Endodermal cell (in vitro differentiated cells): ENCODE measurements around the gene CHCT1. TPM values are rescaled to one million over a fixed set of nuclear protein-coding genes. Genes with fewer than 3 reads are reported as not detected.

Experiments
- DNase-seq: peaks from one replicate; pipeline ENCODE4 v3.0.0-alpha.2; 2017
- H3K27ac ChIP-seq: 2 replicates; pipeline ENCODE4 v1.5.1; 2013; ENCODE audit warnings: mild to moderate bottlenecking, low read depth, low read length, moderate library complexity
- H3K27me3 ChIP-seq: 2 replicates; pipeline ENCODE4 v1.6.1; 2013; ENCODE audit warnings: mild to moderate bottlenecking, low read length, moderate library complexity; ENCODE audit not compliant: insufficient read depth, control insufficient read depth, poor library complexity, severe bottlenecking
- H3K36me3 ChIP-seq: 2 replicates; pipeline ENCODE4 v1.7.0; 2013; ENCODE audit warnings: mild to moderate bottlenecking, low read length, moderate library complexity; ENCODE audit not compliant: control insufficient read depth, insufficient read depth
- H3K4me1 ChIP-seq: one replicate; pipeline ENCODE4 v1.7.0; 2013; ENCODE audit warnings: low read length; ENCODE audit not compliant: control insufficient read depth, insufficient read depth
- H3K4me3 ChIP-seq: 2 replicates; pipeline ENCODE4 v1.5.1; 2013; ENCODE audit warnings: mild to moderate bottlenecking, low read length, moderate library complexity
- H3K9ac ChIP-seq: 2 replicates; pipeline ENCODE4 v1.6.1; 2013; ENCODE audit warnings: mild to moderate bottlenecking, low read length, moderate library complexity; ENCODE audit not compliant: poor library complexity, severe bottlenecking; ENCODE audit errors: extremely low read depth
- H3K9me3 ChIP-seq: 2 replicates; pipeline ENCODE4 v1.6.1; 2013; ENCODE audit warnings: mild to moderate bottlenecking, low read length, moderate library complexity; ENCODE audit not compliant: control insufficient read depth
- H3K27ac Mint-ChIP-seq: 2 replicates; pipeline ENCODE4 v1.8.0; 2020; ENCODE audit warnings: mixed read lengths
- H3K27me3 Mint-ChIP-seq: 2 replicates; pipeline ENCODE4 v1.8.0; 2021; ENCODE audit warnings: mild to moderate bottlenecking, mixed read lengths; ENCODE audit not compliant: insufficient read depth
- H3K36me3 Mint-ChIP-seq: 2 replicates; pipeline ENCODE4 v1.8.0; 2020; ENCODE audit warnings: low read depth, mixed read lengths
- H3K4me1 Mint-ChIP-seq: 2 replicates; pipeline ENCODE4 v1.8.0; 2020; ENCODE audit warnings: mixed read lengths
- H3K4me3 Mint-ChIP-seq: 2 replicates; pipeline ENCODE4 v1.8.0; 2020; ENCODE audit warnings: mild to moderate bottlenecking, moderate library complexity, mixed read lengths
- H3K9me3 Mint-ChIP-seq: 2 replicates; pipeline ENCODE4 v1.8.0; 2020; ENCODE audit warnings: mild to moderate bottlenecking, mixed read lengths
- CTCF ChIP-seq: fragments of 200-600 bp; sonication (generic); conservative IDR thresholded peaks from 2 replicates; pipeline ENCODE4 v1.5.0; 2021; ENCODE audit warnings: antibody characterized with exemption, mild to moderate bottlenecking
- WGBS, 2 experiments: methylation state at CpG; one replicate each; pipeline versions ENCODE4 v1.1.5 to v1.1.7; 2013; ENCODE audit warnings: missing lambda C conversion rate in 2 of 2, mixed read lengths in 1 of 2; ENCODE audit not compliant: insufficient coverage in 1 of 2, insufficient read length in 1 of 2; 5-methylcytosine and 5-hydroxymethylcytosine counted together
- total RNA-seq, 2 donors: library from RNA; stranded (reverse); fragmentation: NEBNext Ultra II Directional in 1 of 2; extraction: Animal tissue kit (Norgen Biotek cat#: 25700) in 1 of 2; gene quantifications; 2 replicates in 1 of 2; 3 replicates in 1 of 2; pipeline ENCODE4 v1.2.1, GENCODE V29; 2021

Gene CHCT1
- total RNA-seq, 2 donors from 2014 or later: not detected

DNA sequence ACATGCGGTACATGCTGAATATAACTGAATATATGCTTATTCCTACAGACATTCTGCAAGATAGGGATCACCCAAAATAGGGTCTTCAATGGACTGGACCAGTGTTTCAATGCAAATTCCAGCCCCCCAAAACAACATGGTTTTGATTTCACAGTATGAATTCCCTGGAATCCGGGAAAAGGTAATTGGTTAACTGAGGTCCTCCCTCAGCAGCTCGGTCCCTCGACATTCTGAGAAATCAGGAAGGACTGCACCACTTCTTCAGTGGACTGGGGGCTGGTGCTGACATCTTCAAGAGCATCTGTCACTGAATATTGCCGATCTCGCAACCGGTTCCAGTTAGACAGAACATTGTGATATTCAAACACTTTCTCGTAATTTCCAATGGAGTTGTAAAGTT lies 25.1 kb downstream of the CHCT1 start:
- 94 to 96% methylated on average over 7 to 8 of the region's 8 CpGs for WGBS, 2 experiments
- DNase-seq: no peak
- Histone ChIP-seq H3K9me3 (no peaks in the 10 kb centered on the region), H3K27ac (no peak overlapping the region), H3K4me1 (no peaks in the 10 kb centered on the region), H3K36me3 (peaks cover 55% of the 10 kb centered on the region), H3K27me3 (no peaks in the 10 kb centered on the region), H3K9ac (no peak overlapping the region), H3K4me3 (no peak overlapping the region)
- TF ChIP-seq CTCF: no peak
- H3K36me3 Mint-ChIP-seq: peaks cover 40% of the 10 kb centered on the region
- H3K4me1 Mint-ChIP-seq: no peaks in the 10 kb centered on the region
- no peaks in the 10 kb centered on the region for H3K9me3 Mint-ChIP-seq
- H3K4me3 Mint-ChIP-seq: no peak overlapping the region
- no peaks in the 10 kb centered on the region for H3K27me3 Mint-ChIP-seq
- no peak overlapping the region for H3K27ac Mint-ChIP-seq

DNA sequence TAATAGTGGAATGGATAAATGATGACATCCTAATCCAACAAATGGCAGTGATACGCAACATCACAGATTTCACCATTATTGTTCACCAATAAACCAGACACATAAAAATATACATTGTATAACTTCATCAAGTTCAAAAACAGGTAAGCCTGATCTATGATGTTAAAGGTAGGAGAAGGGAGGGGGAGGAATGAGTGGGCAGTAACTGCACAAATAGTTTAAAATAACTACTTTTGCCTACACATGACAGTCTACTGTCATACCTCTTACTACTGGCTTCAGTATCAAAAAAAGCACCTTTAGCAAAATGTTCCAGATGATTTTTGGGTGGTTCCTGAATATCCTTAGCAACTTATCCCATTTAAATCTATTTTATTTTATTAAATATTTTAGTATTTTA lies 28.8 kb downstream of the CHCT1 start:
- H3K4me3 Mint-ChIP-seq: no peak overlapping the region

GRCh38 chr17:60451965-60452364 lies 29.7 kb downstream of the CHCT1 start:
- no peak overlapping the region for H3K4me3 Mint-ChIP-seq
- peaks cover 3% of the 10 kb centered on the region for H3K9me3 Mint-ChIP-seq
- H3K9ac ChIP-seq: no peak overlapping the region
- H3K36me3 ChIP-seq: peaks cover 78% of the 10 kb centered on the region
- no peaks in the 10 kb centered on the region for H3K4me1 ChIP-seq
- no peak overlapping the region for H3K4me3 ChIP-seq
- DNase-seq: no peak
- H3K27ac ChIP-seq: no peak overlapping the region
- no peaks in the 10 kb centered on the region for H3K9me3 ChIP-seq
- TF ChIP-seq CTCF: no peak
- no peaks in the 10 kb centered on the region for H3K4me1 Mint-ChIP-seq
- no peaks in the 10 kb centered on the region for H3K27me3 Mint-ChIP-seq
- no peaks in the 10 kb centered on the region for H3K27me3 ChIP-seq
- no peak overlapping the region for H3K27ac Mint-ChIP-seq
- peaks cover 62% of the 10 kb centered on the region for H3K36me3 Mint-ChIP-seq

More for the DNA sequence above, 28.8 kb downstream of the CHCT1 start:
- DNase-seq: no peak
- no peaks in the 10 kb centered on the region for H3K9me3 ChIP-seq
- H3K4me1 ChIP-seq: no peaks in the 10 kb centered on the region
- H3K9ac ChIP-seq: no peak overlapping the region
- H3K27me3 Mint-ChIP-seq: no peaks in the 10 kb centered on the region
- H3K27ac Mint-ChIP-seq: no peak overlapping the region
- no peak for TF ChIP-seq CTCF
- H3K36me3 Mint-ChIP-seq: peaks cover 57% of the 10 kb centered on the region
- no peaks in the 10 kb centered on the region for H3K4me1 Mint-ChIP-seq
- H3K36me3 ChIP-seq: peaks cover 78% of the 10 kb centered on the region
- no peak overlapping the region for H3K4me3 ChIP-seq
- WGBS, 2 experiments: 100% methylated on average over 1 of the region's 1 CpG; no CpG with 5 or more reads in 1 of the 2 experiments
- H3K27ac ChIP-seq: no peak overlapping the region
- no peaks in the 10 kb centered on the region for H3K27me3 ChIP-seq
- H3K9me3 Mint-ChIP-seq: no peaks in the 10 kb centered on the region
